HG02798 (cell line): ENCODE measurements around the gene GM2A.
"Not testable (repeated sequence)": the region's sequence is repeated elsewhere in the genome, so short reads cannot be mapped to it uniquely, and the experiment has no call there.

Experiments used
- ATAC-seq: cut with Tn5 transposase; IDR thresholded peaks from one replicate; pipeline ENCODE4 v1.9.1; 2021; ENCODE audit warnings: mild to moderate bottlenecking; ENCODE audit not compliant: unreplicated experiment, poor library complexity

GM2A gene

DNA sequence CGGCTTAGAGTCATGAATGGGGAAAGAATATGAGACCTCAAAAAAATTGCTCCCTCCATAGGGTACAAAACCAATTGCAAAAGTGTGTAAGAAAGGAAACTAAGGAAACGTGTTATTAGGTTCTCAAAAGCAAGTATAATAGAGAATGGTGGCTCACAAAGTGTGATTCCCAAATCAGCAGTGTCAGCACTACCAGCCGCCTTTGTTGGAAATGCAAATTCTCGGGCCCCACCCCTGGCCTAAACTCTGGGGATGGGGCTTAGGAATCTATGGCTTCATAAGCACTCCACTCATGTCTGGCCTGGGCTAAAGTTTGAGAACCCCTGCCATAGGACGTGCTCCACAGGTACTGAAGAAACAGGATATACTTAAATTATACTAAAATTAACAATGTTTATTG lies 27.5 kb upstream of the GM2A start:
- no peak for ATAC-seq

DNA sequence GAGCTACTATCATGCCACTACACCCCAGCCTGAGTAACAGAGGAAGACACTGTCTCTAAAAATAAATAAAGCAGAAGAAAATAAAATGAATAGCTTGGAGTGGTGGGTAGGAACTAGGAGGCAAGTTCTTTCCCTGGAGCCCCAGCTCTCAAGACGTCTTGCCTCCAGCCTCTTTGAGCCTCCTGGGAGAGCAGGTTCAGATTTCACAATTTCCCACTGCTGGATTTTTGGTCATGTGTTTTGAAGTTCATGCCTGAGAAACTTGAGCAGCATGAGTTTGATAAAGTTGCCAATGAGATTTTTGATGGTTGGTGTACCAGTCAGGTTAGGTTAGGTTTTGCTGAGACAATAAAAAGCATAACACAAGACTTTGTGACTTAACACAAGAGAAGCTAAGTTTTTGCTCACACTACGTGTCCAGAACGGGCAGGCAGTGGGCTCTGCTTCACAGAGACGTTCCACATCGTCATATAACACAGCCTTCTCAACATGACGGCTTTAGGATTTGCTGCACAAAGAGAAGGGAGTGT lies 25.0 kb upstream of the GM2A start:
- no peak for ATAC-seq

DNA sequence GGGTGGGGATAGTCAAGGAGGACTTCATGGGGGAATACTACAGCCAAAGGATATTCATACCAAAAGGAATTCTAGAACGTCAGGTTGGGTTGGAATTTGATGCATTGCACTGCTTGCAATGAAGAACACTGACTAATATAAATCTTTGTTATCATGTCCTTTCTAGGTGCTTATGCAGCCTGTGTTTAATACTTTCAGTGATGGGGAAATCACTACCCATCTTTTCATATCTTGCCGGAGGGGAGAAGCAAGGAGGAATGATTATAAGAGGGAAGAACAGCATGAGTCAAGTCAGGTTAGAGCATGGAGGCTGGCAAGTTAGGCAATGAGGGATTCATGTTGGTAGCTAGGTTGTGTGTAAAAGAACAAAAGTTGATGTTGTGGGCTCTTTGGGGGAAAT lies 24.0 kb upstream of the GM2A start:
- no peak for ATAC-seq

- ATAC-seq: no peak
These were observed 22.8 kb upstream of the GM2A start for GRCh38 chr5:151230048-151230680.

DNA sequence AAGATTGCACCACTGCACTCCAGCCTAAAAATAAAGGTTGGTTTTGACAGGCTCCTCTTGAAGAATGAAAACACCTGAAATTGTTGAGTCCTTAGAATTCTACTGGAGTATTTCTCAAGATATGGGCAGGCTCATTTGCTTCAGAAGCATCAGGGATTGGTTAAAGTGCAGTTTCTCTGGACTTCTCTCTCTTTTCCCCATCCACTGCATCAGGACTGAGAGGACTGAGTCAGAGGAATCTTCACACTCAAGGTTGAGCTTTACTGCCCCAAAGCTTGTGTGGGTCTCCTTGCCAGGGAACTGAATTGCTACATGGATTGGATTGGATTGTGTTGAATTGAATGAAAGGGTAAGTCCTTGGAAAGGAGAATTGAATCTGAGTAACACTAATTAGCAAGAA lies 21.6 kb upstream of the GM2A start:
- ATAC-seq: no peak

DNA sequence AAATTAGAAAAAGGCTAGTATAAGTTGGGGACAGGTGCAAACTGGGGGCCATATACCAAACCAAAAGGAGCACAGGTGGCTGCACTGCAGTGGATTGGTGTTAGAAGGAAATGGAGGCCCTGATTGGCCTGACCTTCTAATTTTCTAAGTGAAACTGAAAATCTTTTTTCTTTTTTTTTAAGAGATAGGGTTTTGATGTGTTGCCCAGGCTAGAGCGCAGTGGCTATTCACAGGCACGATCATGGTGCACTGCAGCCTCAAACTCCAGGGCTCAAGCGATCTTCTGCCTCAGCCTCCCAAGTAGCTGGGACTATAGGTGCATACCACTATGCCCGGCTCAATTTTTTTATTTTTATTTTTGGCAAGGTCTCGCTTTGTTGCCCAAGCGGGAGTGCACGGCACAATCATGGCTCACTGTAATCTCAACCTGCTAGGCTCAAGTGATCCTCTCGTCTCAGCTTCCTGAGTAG lies 19.3 kb upstream of the GM2A start:
- peak; percentile 66 for ATAC-seq

DNA sequence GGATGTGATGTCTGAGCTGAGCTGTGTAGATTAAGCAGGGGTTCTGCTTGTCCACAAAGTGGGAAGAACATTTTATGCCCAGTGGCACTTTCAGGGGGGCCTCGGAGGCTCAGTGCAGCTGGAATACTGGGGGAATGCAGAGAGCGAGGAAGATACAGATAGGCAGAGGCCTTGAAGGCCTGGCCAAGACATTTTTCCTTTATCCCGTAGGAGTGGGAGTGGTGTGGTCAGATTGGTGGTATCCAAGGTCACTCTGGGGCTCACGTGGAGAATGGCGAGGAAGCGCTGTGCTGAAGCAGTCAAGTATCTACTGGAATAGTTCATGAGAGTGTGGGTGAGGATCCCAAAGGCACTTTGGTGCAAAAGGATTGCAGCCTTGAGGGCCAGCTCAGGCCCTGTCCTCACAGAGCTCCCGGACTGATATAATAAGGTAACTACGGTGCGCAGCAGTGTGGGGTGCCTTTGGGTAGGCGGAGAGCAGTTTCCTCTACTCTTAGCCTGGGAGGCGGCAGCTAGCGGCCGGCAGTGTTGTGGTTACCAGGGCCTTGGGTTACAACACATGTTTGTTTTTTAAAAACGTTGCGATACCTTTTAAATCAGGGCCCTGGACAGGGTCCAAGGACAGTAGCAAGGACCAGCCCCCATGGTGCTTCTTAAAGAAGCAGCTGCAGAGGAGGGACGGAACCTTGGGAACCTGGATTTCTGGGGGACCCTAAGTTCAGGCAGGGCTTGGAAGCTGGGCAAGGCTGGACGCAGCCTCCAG lies 18.3 kb upstream of the GM2A start:
- peak; percentile 82 for ATAC-seq

DNA sequence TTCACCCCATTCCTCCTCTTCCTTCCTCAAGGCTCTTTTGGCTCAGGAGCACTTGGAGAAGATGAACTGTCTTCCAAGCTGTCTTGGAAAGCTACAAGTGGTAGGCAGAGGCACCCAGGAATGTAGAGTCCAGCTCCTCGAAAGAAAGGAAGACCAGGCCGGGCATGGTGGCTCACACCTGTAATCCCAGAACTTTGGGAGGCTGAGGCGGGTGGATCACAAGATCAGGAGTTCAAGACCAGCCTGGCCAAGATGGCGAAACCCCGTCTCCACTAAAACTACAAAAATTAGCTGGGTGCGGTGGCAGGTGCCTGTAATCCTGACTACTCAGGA lies 17.8 kb upstream of the GM2A start:
- not testable (repeated sequence) for ATAC-seq

DNA sequence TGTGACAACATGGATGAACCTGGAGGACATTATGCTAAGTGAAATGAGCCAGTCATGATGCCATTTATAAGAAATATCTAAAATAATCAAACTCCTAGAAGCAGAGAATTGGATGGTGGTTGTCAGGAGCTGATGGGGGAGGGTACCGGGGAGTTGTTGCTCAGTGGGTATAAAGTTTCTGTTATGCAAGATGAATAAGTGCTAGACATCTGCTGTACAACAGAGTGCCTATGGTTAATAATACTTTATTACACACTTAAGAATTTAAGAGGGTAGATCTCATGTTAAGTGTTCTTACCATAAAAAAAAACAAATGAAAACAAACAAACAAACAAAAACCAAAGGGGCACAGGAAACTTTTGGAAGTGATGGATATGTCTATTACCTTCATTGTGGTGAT lies 16.1 kb upstream of the GM2A start:
- no peak for ATAC-seq

DNA sequence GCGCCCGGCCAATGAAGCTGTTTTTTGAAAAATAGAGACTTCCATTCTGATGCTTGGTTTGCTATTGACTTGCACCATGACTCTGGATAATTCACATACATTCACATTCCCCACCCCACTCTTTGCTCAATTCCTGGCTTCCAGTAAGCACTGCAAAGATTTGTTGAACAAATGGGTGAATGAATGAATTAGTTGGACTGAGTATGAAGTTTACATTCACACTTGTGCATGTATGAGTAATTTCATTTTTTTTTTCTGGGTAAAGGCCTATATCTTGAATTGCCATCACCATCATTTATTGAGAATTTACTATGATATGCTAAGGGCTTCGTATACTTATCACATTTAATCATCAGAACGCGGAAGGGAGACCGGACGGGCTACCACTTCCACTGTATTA lies 15.3 kb upstream of the GM2A start:
- ATAC-seq: no peak

DNA sequence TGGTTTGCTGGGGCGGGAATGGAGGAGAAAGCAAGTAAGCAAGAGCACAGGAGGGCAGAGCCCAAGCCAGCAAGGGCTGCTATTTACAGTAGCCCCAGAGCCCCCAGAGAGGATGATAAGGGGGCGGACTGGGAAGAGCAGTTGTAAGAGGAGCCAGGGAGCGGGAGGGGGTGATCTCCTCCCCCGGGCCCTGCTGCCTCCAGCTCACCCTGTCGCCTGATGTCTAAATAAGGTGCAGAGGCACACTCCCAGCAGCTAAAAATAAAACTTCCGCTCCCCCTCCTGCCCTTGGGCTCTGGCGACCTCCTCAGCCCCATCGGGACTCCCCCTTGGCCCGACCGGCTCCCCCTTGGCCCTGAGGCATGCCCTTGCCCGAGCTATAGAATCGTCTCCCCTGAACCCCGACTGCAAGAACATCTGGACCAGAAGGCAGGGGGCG lies 14.7 kb upstream of the GM2A start:
- peak; percentile 35 for ATAC-seq

- peak; percentile 28 for ATAC-seq
These were observed 13.6 kb upstream of the GM2A start for GRCh38 chr5:151239237-151239861.

DNA sequence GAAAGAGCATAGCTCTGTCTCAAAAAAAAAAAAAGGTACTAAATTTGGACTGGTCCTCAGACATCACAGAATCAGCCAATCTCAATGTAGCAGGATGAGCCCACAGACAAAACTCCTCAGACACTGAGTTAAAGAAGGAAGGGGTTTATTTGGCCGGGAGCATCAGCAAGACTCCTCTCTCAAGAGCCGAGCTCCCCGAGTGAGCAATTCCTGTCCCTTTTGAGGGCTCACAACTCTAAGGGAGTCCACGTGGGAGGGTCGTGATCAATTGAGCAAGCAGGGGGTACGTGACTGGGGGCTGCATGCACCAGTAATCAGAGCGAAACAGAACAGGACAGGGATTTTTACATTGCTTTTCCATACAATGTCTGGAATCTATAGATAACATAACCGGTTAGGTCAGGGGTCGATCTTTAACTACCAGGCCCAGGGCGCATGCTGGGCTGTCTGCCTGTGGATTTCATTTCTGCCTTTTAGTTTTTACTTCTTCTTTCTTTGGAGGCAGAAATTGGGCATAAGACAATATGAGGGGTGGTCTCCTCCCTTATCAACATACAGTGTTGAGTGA lies 12.6 kb upstream of the GM2A start:
- ATAC-seq: not testable (repeated sequence)

- ATAC-seq: peak; percentile 26
These were observed 11.9 kb upstream of the GM2A start for GRCh38 chr5:151240924-151241635.

DNA sequence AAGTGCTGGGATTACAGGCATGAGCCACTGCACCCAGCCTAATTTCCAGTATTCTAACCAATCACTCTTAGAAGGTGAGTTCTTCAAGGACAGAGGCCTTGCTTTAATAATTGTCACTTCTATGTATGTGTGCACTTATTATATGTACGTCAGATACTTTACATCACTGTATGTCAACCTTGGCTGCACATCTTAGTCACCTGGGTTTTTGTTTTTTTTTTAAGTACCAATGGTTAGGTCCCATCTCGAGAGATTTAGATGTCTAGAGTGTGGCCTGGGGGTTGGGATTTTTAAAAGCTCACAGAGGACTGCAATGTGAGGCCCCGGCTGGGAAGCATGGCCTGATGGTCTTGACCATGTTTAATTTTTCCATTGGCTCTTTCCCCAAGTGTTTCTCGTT lies 9.9 kb upstream of the GM2A start:
- ATAC-seq: no peak

DNA sequence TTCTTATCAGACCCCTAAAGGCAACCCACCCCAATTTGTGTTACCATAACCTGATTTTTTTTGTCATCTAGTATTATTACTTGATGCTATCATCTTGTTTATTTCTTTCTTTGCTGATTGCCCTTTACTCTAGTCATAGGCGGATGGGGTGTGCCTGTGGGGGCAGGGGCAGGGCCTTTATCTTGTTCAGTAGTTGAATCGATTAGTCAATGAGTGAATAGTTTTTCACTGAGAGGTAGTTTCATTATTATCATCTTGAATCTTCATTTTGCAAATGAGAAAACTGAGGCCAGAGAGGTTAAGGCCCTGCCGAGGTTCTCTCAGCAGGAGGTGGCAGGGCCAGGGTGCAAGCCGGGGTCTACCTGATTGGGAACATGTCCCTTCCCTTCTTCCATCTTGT lies 9.4 kb upstream of the GM2A start:
- no peak for ATAC-seq

GRCh38 chr5:151244206-151244605 lies 8.8 kb upstream of the GM2A start:
- no peak for ATAC-seq

DNA sequence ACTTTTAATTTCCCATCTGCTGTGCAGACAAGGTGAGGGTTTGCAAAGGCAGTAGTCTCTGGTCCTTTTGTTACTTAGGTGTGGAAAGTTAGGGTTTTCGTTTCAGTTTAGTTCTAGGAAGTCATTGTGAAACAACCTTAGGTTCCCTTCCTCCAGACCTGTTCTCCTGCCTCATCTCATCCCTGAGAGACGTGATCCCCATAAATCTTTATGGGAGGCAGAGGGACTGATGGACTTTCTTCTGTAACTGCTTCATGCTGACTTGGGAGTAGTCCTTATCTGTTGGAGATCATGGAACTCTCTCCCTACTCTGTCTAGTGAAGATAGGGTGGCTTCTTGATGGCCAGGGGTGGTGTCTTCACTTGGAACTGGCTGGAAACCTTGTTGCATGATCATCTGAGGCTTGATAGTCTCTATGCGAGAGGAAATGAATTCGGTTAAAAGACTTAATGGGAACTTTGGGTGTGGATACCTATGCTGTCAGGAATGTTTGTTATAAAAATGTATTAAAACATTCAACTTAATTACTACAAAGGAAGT lies 7.2 kb upstream of the GM2A start:
- ATAC-seq: no peak

GRCh38 chr5:151248651-151249050 lies 4.3 kb upstream of the GM2A start:
- no peak for ATAC-seq

DNA sequence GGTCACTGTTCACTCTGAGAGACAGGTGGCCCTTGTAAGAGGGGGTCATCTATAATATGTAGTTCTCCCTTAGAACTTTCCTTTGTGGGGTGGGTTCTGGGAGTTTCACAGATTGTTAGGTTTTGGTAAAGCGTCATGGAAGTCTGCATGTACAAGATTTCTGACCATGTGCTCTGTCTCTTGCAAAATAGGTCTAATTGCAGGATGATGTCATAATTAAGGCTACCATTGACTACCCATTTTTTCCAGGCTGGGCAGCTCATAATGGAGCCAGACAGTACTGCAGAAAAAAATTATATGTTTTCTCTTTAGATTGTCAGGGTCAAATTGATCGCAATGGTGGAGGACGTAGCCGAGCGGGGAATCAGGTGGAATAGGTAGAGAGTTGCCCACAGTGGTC lies 3.7 kb upstream of the GM2A start:
- ATAC-seq: no peak
